ENCODE data around the gene CDC14C.

CDC14C gene

GRCh38 chr7:48931481-48931880 is 7.1 kb downstream of the CDC14C start:
- TF ChIP-seq POLR2A (IDR thresholded peaks at IDR 0.05; ENCODE audit: low read depth, low read length) (no peak), PAX5 (IDR thresholded peaks at IDR 0.05; ENCODE audit: insufficient read depth, low read length, severe bottlenecking) (no peak), POU2F2 (IDR thresholded peaks at IDR 0.05; ENCODE audit: low read depth, low read length) (no peak)
- no peak for DNase-seq (ENCODE audit: insufficient read length, low spot score)
- FAIRE-seq: no peak

GRCh38 chr7:48932126-48932910 is 8.0 kb downstream of the CDC14C start:
- no peak for TF ChIP-seq POLR2AphosphoS5 (IDR thresholded peaks at IDR 0.05; ENCODE audit: low read depth, low read length)
- no peak for TF ChIP-seq POLR2A (IDR thresholded peaks at IDR 0.05; ENCODE audit: low read depth, low read length)
- TF ChIP-seq SPI1 (IDR thresholded peaks at IDR 0.05; ENCODE audit: low read depth, low read length): no peak
- FAIRE-seq (no peak), DNase-seq (ENCODE audit: insufficient read length, low spot score) (no peak)

DNA sequence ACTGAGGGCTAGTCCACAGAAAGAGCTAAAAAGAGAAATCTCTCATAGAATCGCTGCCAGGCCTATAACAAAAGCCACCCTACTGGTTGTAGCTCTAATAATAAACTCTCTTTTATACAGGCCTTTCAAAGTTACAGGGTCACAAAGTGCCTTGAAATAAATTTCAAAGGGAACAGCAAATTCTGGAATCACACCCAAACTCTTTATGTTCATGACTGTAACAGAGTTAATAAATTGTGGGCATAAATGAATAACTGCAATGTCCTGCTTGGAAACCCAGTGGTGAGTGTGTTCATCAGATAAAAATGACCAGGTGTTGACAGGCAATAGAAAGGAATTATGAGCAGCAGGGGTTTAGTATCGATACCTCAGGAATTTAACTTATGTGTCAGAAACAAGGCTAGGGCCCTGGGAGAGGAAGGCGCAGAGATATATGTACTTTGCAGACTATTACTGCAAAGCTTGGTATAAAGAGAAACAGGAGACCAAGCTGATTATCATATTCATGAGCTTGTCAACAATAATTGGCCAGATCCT is 9.3 kb downstream of the CDC14C start:
- TF ChIP-seq POU2F2 (IDR thresholded peaks at IDR 0.05; ENCODE audit: low read depth, low read length) (no peak), POLR2A (IDR thresholded peaks at IDR 0.05; ENCODE audit: low read depth, low read length) (no peak), PAX5 (IDR thresholded peaks at IDR 0.05; ENCODE audit: insufficient read depth, low read length, severe bottlenecking) (no peak), SPI1 (IDR thresholded peaks at IDR 0.05; ENCODE audit: low read depth, low read length) (no peak), POLR2AphosphoS5 (IDR thresholded peaks at IDR 0.05; ENCODE audit: low read depth, low read length) (no peak), TAF1 (IDR thresholded peaks at IDR 0.05; ENCODE audit: low read depth, low read length) (no peak)
- no peak for DNase-seq (ENCODE audit: insufficient read length, low spot score)
- FAIRE-seq: no peak

DNA sequence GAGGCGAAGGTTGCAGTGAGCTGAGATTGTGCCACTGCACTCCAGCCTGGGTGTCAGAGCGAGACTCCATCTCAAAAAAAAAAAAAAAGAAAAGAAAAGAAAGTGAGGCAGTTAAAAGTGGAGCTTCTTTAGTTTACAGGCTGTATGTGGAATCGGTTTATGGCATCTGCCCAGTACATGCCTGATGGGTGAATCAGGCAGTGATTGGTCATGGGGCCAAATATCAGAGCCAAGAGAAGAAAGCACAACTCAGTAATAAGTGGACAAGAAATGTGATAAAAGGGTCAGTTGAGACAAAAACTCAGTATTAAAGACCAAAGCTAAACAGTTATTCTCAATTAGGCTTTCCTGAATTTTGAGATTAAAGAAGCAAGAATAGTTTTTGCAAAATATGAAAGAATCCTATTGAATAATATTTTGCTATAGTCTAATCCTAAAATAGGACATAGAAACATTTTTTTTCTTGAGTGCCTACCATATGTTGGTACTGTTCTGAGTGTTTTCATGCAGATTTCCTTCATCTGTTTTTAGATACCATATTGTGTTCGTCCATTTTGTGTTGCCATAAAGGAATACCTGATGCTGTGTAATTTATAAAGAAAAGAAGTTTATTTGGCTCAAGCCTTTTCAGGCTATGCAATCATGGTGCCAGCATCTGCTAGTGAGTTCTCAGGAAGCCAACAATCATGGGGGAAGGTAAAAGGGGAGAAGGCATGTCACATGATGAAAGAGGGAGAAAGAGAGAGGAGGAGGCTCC is 14.4 kb downstream of the CDC14C start:
- no peak for DNase-seq (ENCODE audit: insufficient read length, low spot score)
- no peak for TF ChIP-seq POLR2A (IDR thresholded peaks at IDR 0.05; ENCODE audit: low read depth, low read length)
- no peak for TF ChIP-seq POLR2AphosphoS5 (IDR thresholded peaks at IDR 0.05; ENCODE audit: low read depth, low read length)
- TF ChIP-seq PAX5 (IDR thresholded peaks at IDR 0.05; ENCODE audit: insufficient read depth, low read length, severe bottlenecking): no peak
- no peak for TF ChIP-seq TAF1 (IDR thresholded peaks at IDR 0.05; ENCODE audit: low read depth, low read length)
- no peak for TF ChIP-seq POU2F2 (IDR thresholded peaks at IDR 0.05; ENCODE audit: low read depth, low read length)
- no peak for TF ChIP-seq SPI1 (IDR thresholded peaks at IDR 0.05; ENCODE audit: low read depth, low read length)
- no peak for FAIRE-seq

DNA sequence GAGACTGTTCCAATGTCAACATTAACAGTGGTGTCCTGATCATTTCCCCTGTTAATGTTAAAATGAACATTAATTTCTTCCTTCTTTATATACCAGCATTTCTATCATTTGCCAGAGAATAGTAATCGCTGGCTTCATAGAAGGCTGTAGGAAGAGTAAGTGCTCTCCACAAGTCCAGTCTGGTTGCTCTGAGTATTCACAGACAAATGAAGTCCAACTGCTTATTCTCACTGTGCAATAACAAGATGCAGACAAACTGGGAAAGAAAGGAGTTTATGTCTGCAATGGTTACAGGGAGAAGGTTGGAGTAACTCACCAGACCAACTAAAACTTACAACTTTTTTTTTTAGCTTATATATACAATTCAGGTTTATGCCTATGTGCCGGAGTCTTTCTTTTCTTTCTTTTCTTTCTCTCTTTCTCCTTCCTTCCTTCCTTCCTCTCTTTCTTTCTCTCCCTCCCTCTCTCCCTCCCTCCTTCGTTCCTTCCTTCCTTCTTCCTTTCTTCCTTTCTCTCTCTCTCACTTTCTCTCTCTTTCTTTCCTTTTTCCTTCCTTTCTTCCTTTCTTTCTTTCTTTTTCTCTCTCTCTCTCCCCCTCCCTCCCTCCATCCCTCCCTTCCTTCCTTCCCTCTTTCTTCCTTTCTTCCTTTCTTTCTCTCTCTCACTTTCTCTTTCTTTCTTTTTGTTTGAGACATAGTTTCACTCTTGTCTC is 19.1 kb downstream of the CDC14C start:
- TF ChIP-seq POLR2A (IDR thresholded peaks at IDR 0.05; ENCODE audit: low read depth, low read length) (no peak), TAF1 (IDR thresholded peaks at IDR 0.05; ENCODE audit: low read depth, low read length) (no peak), SPI1 (IDR thresholded peaks at IDR 0.05; ENCODE audit: low read depth, low read length) (no peak), PAX5 (IDR thresholded peaks at IDR 0.05; ENCODE audit: insufficient read depth, low read length, severe bottlenecking) (no peak), POLR2AphosphoS5 (IDR thresholded peaks at IDR 0.05; ENCODE audit: low read depth, low read length) (no peak), POU2F2 (IDR thresholded peaks at IDR 0.05; ENCODE audit: low read depth, low read length) (no peak)
- FAIRE-seq (no peak), DNase-seq (ENCODE audit: insufficient read length, low spot score) (no peak)

DNA sequence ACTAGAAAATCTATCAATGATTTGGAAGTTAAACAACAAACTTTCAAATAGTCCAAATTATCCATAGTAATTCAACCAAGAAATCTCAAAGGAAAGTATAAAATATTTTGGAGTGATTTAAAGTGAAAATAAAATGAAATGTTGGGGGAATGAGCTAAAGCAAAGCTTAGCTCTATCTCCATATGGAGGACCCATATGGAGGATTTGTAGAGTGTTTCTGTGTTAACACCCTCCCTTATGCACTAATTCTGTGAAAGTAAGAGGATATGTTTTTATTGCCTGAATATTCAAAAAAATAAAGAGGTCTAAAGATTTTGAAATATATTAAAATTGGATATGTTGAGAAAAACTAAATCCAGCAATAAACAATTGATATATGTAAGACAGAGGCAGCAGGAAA is 31.6 kb downstream of the CDC14C start:
- no peak for TF ChIP-seq POLR2AphosphoS5 (IDR thresholded peaks at IDR 0.05; ENCODE audit: low read depth, low read length)
- no peak for TF ChIP-seq POLR2A (IDR thresholded peaks at IDR 0.05; ENCODE audit: low read depth, low read length)
- TF ChIP-seq TAF1 (IDR thresholded peaks at IDR 0.05; ENCODE audit: low read depth, low read length): no peak
- no peak for TF ChIP-seq PAX5 (IDR thresholded peaks at IDR 0.05; ENCODE audit: insufficient read depth, low read length, severe bottlenecking)
- no peak for TF ChIP-seq POU2F2 (IDR thresholded peaks at IDR 0.05; ENCODE audit: low read depth, low read length)
- TF ChIP-seq SPI1 (IDR thresholded peaks at IDR 0.05; ENCODE audit: low read depth, low read length): no peak
- no peak for FAIRE-seq
- DNase-seq (ENCODE audit: insufficient read length, low spot score): no peak

DNA sequence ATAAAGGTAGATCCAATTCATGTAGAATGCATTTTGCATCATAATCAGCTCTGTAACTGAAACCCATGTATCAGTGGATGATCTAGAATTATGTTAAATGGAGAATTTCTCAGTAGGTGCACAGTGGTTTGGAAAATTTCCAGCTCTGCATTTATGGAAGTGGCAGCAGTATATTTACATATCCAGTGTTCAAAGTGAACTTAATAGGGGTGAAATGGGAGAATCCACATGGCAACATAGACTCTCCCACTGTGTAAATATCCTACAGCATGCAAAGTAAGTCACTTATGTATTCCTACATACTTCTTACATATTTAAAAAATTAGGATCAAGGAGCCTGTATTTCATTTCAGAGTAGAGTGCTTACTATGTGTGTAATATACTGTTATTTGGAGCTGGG is 35.3 kb downstream of the CDC14C start:
- TF ChIP-seq POU2F2 (IDR thresholded peaks at IDR 0.05; ENCODE audit: low read depth, low read length) (no peak), POLR2AphosphoS5 (IDR thresholded peaks at IDR 0.05; ENCODE audit: low read depth, low read length) (no peak), SPI1 (IDR thresholded peaks at IDR 0.05; ENCODE audit: low read depth, low read length) (no peak), PAX5 (IDR thresholded peaks at IDR 0.05; ENCODE audit: insufficient read depth, low read length, severe bottlenecking) (no peak), POLR2A (IDR thresholded peaks at IDR 0.05; ENCODE audit: low read depth, low read length) (no peak), TAF1 (IDR thresholded peaks at IDR 0.05; ENCODE audit: low read depth, low read length) (no peak)

GRCh38 chr7:48962821-48963505 is 38.6 kb downstream of the CDC14C start:
- FAIRE-seq: no peak
- DNase-seq (ENCODE audit: insufficient read length, low spot score): no peak
- TF ChIP-seq POLR2A (IDR thresholded peaks at IDR 0.05; ENCODE audit: low read depth, low read length): no peak
- TF ChIP-seq TAF1 (IDR thresholded peaks at IDR 0.05; ENCODE audit: low read depth, low read length): no peak
- no peak for TF ChIP-seq PAX5 (IDR thresholded peaks at IDR 0.05; ENCODE audit: insufficient read depth, low read length, severe bottlenecking)
- TF ChIP-seq SPI1 (IDR thresholded peaks at IDR 0.05; ENCODE audit: low read depth, low read length): no peak
- TF ChIP-seq POU2F2 (IDR thresholded peaks at IDR 0.05; ENCODE audit: low read depth, low read length): no peak
- TF ChIP-seq POLR2AphosphoS5 (IDR thresholded peaks at IDR 0.05; ENCODE audit: low read depth, low read length): no peak

More for the DNA sequence above, 35.3 kb downstream of the CDC14C start:
- DNase-seq (ENCODE audit: insufficient read length, low spot score) (no peak), FAIRE-seq (no peak)

Measured in GM12891 (cell line).